Motor neuron (in vitro differentiated cells): ENCODE results near the gene MARCHF4. TPM values are rescaled to one million over a fixed set of nuclear protein-coding genes. Genes with fewer than 3 reads are reported as not detected.
A peak's percentile ranks its signal among the peaks of the same experiment; 100 is the strongest.
"Not testable (repeated sequence)": the region's sequence is repeated elsewhere in the genome, so short reads cannot be mapped to it uniquely, and the experiment has no call there.

Source experiments
- ATAC-seq, 8 experiments: fragments of 200-7000 bp; cut with Tn5 transposase; replicated peaks in 6 of 8; 2 replicates each; pipeline ENCODE4 v1.8.0; 2021; ENCODE audit warnings: mild to moderate bottlenecking in 8 of 8, moderate library complexity in 8 of 8
- H3K27ac ChIP-seq, 2 donors: fragments of 250-450 bp; sonication (Bioruptor Pico); 2 replicates each; pipeline ENCODE4 v1.9.0; 2021; ENCODE audit warnings: antibody characterized with exemption in 2 of 2, mild to moderate bottlenecking in 2 of 2, moderate library complexity in 1 of 2
- H3K4me1 ChIP-seq, 2 donors: fragments of 250-450 bp; sonication (Bioruptor Pico); replicated peaks in 1 of 2; 2 replicates each; pipeline ENCODE4 v1.6.1; 2021; ENCODE audit warnings: antibody characterized with exemption in 2 of 2, mild to moderate bottlenecking in 2 of 2, moderate library complexity in 1 of 2
- H3K4me3 ChIP-seq, 5 donors: fragments of 250-450 bp; sonication (Bioruptor Pico); 2 replicates each; pipeline ENCODE4 v1.9.0; 2021; ENCODE audit warnings: antibody characterized with exemption in 5 of 5, mild to moderate bottlenecking in 5 of 5, moderate library complexity in 4 of 5
- WGBS, 10 experiments: fragments of 450-650 bp; shearing (Covaris generic); methylation state at CpG; one replicate each; pipeline ENCODE4 v1.0.0; 2022; 5-methylcytosine and 5-hydroxymethylcytosine counted together
- in situ Hi-C, 9 experiments: fragments of 400-800 bp; cut with MboI; loops; one replicate each; pipeline ENCODE4 v1.15.0; 2021; ENCODE audit warnings: low sequenced_read_pairs in 9 of 9, low pct_unique_long_range_greater_than_20kb in 2 of 9; ENCODE audit not compliant: unreplicated experiment in 9 of 9
- total RNA-seq, 8 experiments: library from RNA; unstranded; fragments of 300-600 nt; gene quantifications; 2 replicates each; pipeline versions ENCODE4 v1.2.3 to v1.2.4, GENCODE V29; 2022

The MARCHF4 gene
- total RNA-seq, 8 experiments from 2014 or later: 0.13 to 6.2 (median 2.6) TPM

DNA sequence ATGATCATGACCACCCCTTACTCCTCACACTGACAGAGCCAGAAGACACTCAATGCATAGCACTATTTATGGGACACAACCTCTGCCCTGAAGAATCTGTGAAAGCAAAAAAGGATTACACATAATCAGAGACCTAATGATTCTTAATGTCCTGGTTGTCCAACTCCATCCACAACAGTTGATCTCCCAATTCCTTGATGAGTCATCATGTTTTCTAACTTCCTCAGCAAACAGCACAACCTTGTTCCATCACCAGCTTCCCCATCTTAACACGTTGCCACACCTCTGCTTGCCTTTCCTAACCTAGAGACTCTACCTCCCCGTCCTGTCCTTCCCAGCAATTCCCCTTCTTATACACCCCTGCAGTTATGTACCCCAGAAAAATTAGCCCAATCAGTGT, 13.2 kb upstream of the MARCHF4 start:
- no peak overlapping the region for H3K27ac ChIP-seq
- WGBS, 10 experiments: 20 to 60% (median 45%) methylated on average over 1 to 2 of the region's 2 CpGs; no CpG with 5 or more reads in 5 of the 10 experiments
- in situ Hi-C loops: no loop called here
- ATAC-seq: no peak
- no peak overlapping the region for H3K4me3 ChIP-seq
- H3K4me1 ChIP-seq: no peaks in the 10 kb centered on the region

DNA sequence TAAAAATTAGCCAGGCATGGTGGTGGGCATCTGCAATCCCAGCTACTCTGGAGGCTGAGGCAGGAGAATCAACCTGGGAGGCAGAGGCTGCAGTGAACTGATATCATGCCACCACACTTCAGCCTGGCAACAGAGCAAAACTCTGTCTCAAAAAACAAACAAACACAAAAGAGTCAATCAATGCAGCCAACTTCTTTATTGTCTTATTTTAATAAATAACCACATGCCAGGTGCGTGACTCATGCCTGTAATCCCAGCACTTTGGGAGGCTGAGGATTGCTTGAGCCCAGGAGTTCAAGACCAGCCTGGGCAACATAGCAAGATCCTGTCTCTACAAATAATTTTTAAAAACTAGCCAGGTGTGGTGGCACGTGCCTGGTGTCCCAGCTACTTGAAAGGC, 12.1 kb upstream of the MARCHF4 start:
- WGBS, 10 experiments: 40 to 80% (median 64%) methylated on average over 1 to 2 of the region's 2 CpGs; no CpG with 5 or more reads in 6 of the 10 experiments
- in situ Hi-C loops, ATAC-seq, H3K27ac ChIP-seq, H3K4me3 ChIP-seq, H3K4me1 ChIP-seq: not testable (repeated sequence)

DNA sequence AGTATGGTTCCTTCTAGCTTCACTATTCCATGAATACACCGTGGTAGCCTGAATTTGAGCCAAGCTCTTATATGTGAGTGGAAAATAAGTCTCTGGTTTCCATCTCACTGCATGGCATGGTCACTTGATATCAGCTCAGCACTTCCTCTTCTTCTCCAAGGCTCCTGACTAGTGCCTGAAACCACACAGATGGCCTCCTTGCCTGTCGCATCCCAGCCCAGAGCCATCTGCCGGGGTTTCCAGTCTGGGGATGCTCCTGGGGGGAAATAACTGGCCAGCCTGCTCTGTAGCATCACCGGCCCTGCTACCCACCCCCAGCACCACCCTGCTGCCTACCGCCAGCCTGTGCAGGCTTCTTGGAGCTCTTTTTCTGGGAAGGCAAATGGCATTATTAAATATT, 7.7 kb upstream of the MARCHF4 start:
- in situ Hi-C loops: no loop called here
- H3K27ac ChIP-seq: no peak overlapping the region
- no peak overlapping the region for H3K4me3 ChIP-seq
- H3K4me1 ChIP-seq: no peaks in the 10 kb centered on the region
- peak in 2 of 8 experiments; percentile 20 to 54 for ATAC-seq
- 0 to 100% (median 67%) methylated on average over 1 to 3 of the region's 5 CpGs; no CpG with 5 or more reads in 4 of the 10 experiments for WGBS, 10 experiments

DNA sequence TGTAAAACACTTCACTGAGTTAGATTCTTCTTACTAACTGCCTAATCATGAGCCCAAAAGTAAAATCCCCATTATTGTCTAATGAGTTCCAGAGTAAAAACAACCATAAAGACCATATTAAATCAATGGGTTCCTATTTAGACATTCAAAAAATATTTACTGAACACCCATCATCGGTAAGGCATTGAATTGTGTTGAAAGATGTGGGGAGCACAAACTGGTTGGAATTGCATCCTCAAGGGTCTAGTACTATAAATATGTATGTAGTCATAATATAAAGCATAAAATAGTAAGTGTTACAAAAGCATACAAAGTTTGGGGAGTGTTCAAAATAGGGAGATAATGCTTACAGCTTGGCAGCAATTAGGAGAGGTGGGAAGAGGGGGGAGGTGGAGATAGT, 3.0 kb upstream of the MARCHF4 start:
- no peak overlapping the region for H3K4me3 ChIP-seq
- ATAC-seq: no peak
- WGBS, 10 experiments: 0 to 100% (median 70%) methylated on average over 1 of the region's 1 CpG; no CpG with 5 or more reads in 3 of the 10 experiments
- in situ Hi-C loops: no loop called here
- no peak overlapping the region for H3K27ac ChIP-seq
- H3K4me1 ChIP-seq: peaks cover 3 to 6% of the 10 kb centered on the region in 2 donors

DNA sequence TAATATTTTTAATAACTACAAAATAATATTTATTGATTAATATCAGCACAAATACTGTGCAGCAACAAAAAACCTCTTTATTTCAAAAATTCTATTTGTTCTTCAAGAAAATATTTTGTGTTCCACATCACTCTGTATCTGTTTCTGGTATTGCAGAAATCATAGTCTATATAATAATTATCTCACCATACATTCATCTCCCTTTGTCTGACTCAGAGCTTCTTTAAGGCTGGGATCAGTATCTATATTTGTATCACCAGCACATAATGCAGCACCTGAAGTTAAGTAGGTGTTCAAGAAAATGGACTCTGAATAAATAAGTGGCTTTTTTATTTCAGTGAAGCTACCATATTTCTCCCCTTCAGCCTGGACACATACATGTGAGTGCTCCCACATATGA, 1.6 kb upstream of the MARCHF4 start:
- Histone ChIP-seq H3K27ac (no peak overlapping the region), H3K4me1 (peaks cover 3 to 6% of the 10 kb centered on the region in 2 donors), H3K4me3 (no peak overlapping the region)
- ATAC-seq: no peak
- in situ Hi-C loops: no loop called here

DNA sequence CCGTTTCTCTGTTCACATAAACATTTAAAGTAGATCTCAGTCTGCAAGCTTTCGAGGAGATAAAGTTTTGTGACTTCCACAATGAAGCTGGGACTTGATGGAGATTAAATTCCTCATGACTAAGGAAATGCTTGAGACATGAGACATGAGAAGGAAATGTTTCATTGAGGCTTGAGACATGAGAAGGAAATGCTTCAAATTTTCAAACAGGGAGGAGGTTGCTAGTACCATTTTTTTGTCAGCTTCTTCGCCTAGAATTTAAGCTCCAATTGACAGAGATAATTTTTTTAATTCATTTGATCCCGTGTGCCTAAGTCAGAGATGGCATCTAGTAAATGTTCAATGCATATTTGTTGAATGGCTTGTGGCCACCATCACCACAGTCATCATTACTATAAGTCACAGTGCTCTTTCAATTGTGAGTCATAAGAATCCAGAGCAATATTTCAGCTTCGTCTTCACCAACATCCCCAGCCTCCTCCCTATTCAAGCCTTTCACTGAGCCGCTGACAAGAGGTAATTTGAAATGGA, 543 bp upstream of the MARCHF4 start:
- in situ Hi-C loops: no loop called here
- H3K4me3 ChIP-seq: peak overlapping the region; percentile 38 to 58 (median 52)
- WGBS, 10 experiments: 0 to 28% (median 15%) methylated on average over 2 to 6 of the region's 6 CpGs; no CpG with 5 or more reads in 1 of the 10 experiments
- H3K27ac ChIP-seq: no peak overlapping the region
- peaks cover 3 to 6% of the 10 kb centered on the region in 2 donors for H3K4me1 ChIP-seq
- peak in 2 of 8 experiments; percentile 13 to 27 for ATAC-seq

DNA sequence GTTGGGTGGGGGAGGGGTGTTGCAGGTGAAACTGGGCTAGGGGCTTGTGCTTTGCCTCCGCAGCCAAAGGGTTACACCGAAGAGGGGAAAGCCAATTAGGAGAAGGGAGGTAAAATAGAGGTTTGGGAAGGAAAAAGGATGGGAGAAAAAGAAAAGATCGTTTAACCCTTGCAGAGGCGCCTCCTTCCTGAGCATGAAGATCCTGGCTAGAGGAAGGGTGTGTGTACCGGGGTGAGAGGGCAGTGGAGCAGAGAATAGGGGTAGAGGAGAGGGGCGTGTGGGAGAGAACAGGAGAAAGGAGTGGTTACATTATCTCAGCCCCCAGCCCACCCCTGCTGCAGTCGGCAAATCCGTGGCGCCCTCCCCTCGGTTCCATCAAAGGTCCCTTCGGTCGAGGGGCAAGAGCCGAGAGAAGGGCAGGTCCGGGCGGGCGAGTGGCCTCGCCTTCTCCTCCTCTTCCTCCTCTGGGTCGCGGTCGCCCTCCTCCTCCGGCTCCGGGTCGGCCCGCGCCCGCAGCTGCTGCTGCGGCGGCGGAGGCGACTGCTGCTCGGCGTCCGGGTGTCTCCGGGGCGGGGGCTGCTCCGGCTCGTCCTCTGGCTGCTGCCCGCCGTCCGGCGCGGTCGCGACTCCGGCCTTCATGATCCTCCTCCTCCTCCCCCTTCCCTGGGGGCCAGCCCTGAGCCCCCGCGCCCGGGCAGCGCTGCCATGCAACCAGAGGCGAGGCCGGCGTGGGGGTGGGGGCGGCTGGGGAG, 1.1 kb downstream of the MARCHF4 start:
- Histone ChIP-seq H3K4me1 (peaks cover 3 to 6% of the 10 kb centered on the region in 2 donors), H3K27ac (no peak overlapping the region), H3K4me3 (peak overlapping the region; percentile 38 to 58 (median 52))
- in situ Hi-C loops: no loop called here
- WGBS, 10 experiments: 0% methylated on average over 1 to 2 of the region's 53 CpGs; no CpG with 5 or more reads in 4 of the 10 experiments
- ATAC-seq: peak in 7 of 8 experiments; percentile 7 to 67 (median 53)

DNA sequence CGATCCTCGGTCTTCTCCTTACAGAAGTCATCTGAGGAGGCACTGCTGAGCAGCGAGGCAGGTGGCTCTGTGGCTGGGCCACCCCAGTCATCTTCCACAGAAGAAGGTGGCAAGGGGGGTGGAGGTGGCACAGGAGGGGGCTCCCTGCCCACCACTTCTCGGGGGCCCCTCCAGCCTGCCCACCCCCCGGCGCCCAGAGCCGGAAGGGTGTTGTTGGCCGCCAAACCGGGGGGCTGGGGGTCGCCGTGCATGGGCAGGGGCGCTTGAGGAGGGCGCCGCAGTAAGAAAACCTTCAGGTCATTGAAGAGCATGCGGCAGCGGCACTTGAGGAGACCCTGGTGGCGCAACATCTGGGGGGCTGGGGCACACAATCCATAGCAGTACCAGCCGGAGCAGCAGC, 2.5 kb downstream of the MARCHF4 start:
- Histone ChIP-seq H3K27ac (no peak overlapping the region), H3K4me1 (peaks cover 3 to 6% of the 10 kb centered on the region in 2 donors), H3K4me3 (no peak overlapping the region)
- WGBS, 10 experiments: 93% methylated on average over 2 of the region's 18 CpGs; no CpG with 5 or more reads in 9 of the 10 experiments
- in situ Hi-C loops: no loop called here
- no peak for ATAC-seq

DNA sequence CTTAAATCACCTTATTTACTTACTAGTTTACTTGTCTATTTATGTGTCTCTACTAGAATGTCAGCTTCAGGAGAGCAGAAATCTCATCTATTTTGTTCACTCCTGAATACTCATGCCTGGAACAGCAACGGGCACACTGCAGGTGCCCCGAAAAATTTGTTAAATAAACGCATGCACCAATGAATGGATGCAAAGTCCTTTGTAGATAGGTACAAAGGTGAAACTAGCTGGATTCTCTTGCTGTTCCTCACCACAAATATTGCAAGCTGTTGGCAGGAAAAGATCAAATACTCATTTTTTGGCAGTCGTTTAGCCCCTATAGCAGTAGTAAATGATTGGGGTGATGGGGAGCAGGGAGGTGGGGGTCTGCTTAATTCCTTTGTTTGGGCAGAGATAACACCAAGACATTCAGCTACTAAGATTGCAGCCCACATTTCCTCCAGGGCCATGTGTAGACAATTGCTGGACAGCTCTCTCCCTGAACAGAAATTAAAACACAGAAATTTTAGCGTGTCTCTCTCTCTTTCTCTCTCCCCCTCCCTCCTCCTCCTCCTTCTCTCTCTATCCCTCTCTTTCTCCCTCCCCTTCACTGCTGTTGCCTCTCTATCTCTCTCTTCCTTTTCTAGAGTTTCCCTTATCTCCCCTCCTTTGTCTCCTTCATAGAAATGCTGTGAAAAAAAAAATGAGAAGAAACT, 5.4 kb downstream of the MARCHF4 start:
- Histone ChIP-seq H3K4me1 (peaks cover 0 to 3% of the 10 kb centered on the region in 2 donors), H3K4me3 (peak overlapping the region in 2 of 5 donors; percentile 14 to 15), H3K27ac (no peak overlapping the region)
- 39 to 100% (median 54%) methylated on average over 1 to 5 of the region's 5 CpGs; no CpG with 5 or more reads in 1 of the 10 experiments for WGBS, 10 experiments
- ATAC-seq: no peak
- in situ Hi-C loops: no loop called here

DNA sequence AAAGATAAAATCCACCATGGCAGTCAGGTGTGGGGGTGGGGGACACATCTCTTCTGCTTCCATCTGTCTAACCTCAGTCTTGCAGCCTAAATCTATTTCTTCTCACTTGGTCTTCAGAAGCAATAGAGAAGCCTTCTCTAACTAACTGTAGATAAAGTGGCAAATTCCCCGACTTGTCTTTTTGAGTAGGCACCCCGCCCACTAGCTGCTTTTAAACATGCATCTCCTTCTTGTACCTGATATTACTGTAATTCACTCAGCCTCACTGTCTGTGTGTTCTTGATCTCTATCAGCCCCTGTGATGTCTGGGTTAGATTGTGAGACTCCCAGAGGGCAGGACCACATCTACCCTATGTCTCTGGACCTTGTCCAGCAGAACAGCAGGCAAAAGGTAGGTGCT, 6.8 kb downstream of the MARCHF4 start:
- in situ Hi-C loops: no loop called here
- no peak overlapping the region for H3K4me3 ChIP-seq
- no peaks in the 10 kb centered on the region for H3K4me1 ChIP-seq
- no peak overlapping the region for H3K27ac ChIP-seq
- no peak for ATAC-seq
- WGBS, 10 experiments: 90 to 100% (median 94%) methylated on average over 1 to 2 of the region's 2 CpGs; no CpG with 5 or more reads in 5 of the 10 experiments

DNA sequence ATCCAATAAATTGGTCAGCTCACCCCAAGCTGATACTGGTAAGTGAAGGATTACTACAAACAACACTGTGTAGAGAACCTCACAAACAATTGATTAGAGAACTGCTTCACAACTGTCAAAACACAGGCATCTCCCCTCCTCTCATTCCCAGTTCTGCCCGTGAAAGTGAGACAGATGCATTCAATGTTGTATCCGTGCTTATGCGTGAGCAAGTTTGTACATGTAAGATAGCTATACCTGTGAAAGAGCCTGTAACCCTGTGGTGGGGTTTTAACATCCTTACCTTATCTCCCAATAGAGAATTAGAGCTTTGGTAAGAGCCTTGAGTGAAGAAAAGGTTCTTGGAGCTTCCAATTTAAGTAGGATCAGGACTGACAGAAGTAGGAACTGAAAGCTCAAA, 9.1 kb downstream of the MARCHF4 start:
- in situ Hi-C loops: no loop called here
- Histone ChIP-seq H3K27ac (no peak overlapping the region), H3K4me1 (no peaks in the 10 kb centered on the region), H3K4me3 (no peak overlapping the region)
- no peak for ATAC-seq
- WGBS, 10 experiments: 83 to 89% (median 85%) methylated on average over 1 to 3 of the region's 3 CpGs; no CpG with 5 or more reads in 6 of the 10 experiments

DNA sequence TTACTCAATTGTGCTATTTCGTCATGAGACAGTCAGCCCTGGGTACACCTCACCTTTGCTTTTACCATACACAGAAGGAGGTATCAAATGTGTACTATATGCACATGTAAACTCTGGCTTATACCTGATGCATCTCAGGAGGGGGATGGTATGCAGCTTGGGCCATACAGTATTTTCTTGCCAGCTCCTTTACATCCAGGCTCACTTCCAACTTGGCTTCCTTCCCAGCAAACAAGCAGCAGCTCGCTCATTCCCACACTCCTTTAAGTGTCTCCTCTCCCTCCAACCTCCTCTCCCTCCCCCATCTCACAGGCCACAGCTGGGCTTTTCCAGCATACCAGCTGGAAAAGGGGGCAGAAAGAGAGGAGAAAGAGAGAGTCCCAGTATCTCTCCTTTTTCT, 9.6 kb downstream of the MARCHF4 start:
- WGBS, 10 experiments: 10 to 100% (median 67%) methylated on average over 1 to 2 of the region's 2 CpGs; no CpG with 5 or more reads in 4 of the 10 experiments
- ATAC-seq: peak in 1 of 8 experiments; percentile 27
- in situ Hi-C loops: no loop called here

DNA sequence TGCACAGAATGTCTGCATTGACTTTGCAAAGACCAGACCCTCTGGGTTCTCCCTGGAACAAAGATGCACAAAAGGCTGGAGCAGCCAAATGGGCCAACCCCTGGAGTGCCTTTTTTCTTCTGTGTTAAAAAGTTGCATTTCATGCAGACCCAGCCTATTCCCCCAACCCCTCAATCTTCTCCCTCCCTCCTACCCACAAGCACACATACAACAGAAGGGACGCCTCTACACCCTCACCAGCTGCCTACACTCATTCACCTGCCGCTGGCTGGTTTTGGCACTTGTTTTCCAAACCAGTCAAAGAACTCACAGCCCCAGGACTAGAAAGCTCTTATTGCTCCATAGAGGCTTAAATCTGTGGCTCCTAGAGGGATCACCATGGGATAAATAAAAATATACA, 16.6 kb downstream of the MARCHF4 start:
- no peak for ATAC-seq
- 38 to 67% (median 60%) methylated on average over 1 of the region's 2 CpGs; no CpG with 5 or more reads in 7 of the 10 experiments for WGBS, 10 experiments

More for the DNA sequence above, 9.6 kb downstream of the MARCHF4 start:
- no peak overlapping the region for H3K4me3 ChIP-seq
- no peak overlapping the region for H3K27ac ChIP-seq
- H3K4me1 ChIP-seq: no peaks in the 10 kb centered on the region

More for the DNA sequence above, 16.6 kb downstream of the MARCHF4 start:
- Histone ChIP-seq H3K4me3 (no peak overlapping the region), H3K27ac (no peak overlapping the region), H3K4me1 (peaks cover 0 to 3% of the 10 kb centered on the region in 2 donors)
- in situ Hi-C loops: no loop called here
